Stimulated activated CD8-positive, alpha-beta memory T cell treated with anti-CD3 and anti-CD28 coated beads, Interleukin-4, amount 100 ng/mL, for 24 hours (primary cell): ENCODE results near the gene MYO3A.

ENCODE experiments used
- DNase-seq: peaks from one replicate; pipeline ENCODE4 v3.0.0-alpha.2; 2020; ENCODE audit warnings: low read depth

The MYO3A gene

GRCh38 chr10:25933653-25934608 lies at the start of gene MYO3A:
Gene MYO3A (plus strand): TSS chr10:25934229. CDS start chr10:25952111, 17,882 bp downstream.
- no peak for DNase-seq

- DNase-seq: no peak
Observed at GRCh38 chr10:25888627-25889026, 45.4 kb upstream of the MYO3A start.

GRCh38 chr10:25890995-25891394 lies 43.0 kb upstream of the MYO3A start:
- DNase-seq: no peak

GRCh38 chr10:25895856-25896255 lies 38.2 kb upstream of the MYO3A start:
- DNase-seq: no peak

GRCh38 chr10:25896421-25896820 lies 37.6 kb upstream of the MYO3A start:
- no peak for DNase-seq

- DNase-seq: no peak
Observed at GRCh38 chr10:25899304-25899703, 34.7 kb upstream of the MYO3A start.

- DNase-seq: no peak
Observed at GRCh38 chr10:25901199-25901598, 32.8 kb upstream of the MYO3A start.

- DNase-seq: no peak
Observed at GRCh38 chr10:25902002-25902401, 32.0 kb upstream of the MYO3A start.

GRCh38 chr10:25907261-25907660 lies 26.8 kb upstream of the MYO3A start:
- no peak for DNase-seq

GRCh38 chr10:25912866-25913265 lies 21.2 kb upstream of the MYO3A start:
- DNase-seq: no peak

GRCh38 chr10:25914776-25915175 lies 19.3 kb upstream of the MYO3A start:
- no peak for DNase-seq

- DNase-seq: peak; percentile 3
Observed at GRCh38 chr10:25934621-25935139, 651 bp downstream of the MYO3A start.

- no peak for DNase-seq
Observed at GRCh38 chr10:25938405-25938804, 4.4 kb downstream of the MYO3A start.

GRCh38 chr10:25944771-25945170 lies 10.7 kb downstream of the MYO3A start:
- DNase-seq: no peak

GRCh38 chr10:25952857-25953256 lies 18.8 kb downstream of the MYO3A start:
- DNase-seq: no peak

GRCh38 chr10:25954851-25955250 lies 20.8 kb downstream of the MYO3A start:
- DNase-seq: no peak

- no peak for DNase-seq
Observed at GRCh38 chr10:25959540-25960232, 25.7 kb downstream of the MYO3A start.

GRCh38 chr10:25965584-25965983 lies 31.6 kb downstream of the MYO3A start:
- DNase-seq: no peak

GRCh38 chr10:25966844-25967243 lies 32.8 kb downstream of the MYO3A start:
- DNase-seq: no peak

- DNase-seq: no peak
Observed at GRCh38 chr10:25972631-25973030, 38.6 kb downstream of the MYO3A start.

GRCh38 chr10:25974897-25975459 lies 40.9 kb downstream of the MYO3A start:
- DNase-seq: no peak

GRCh38 chr10:25978771-25979170 lies 44.7 kb downstream of the MYO3A start:
- DNase-seq: no peak

- DNase-seq: no peak
Observed at GRCh38 chr10:25982107-25982506, 48.1 kb downstream of the MYO3A start.
